Keratinocyte (primary cell): ENCODE measurements around the gene CSMD2.

Experiments
- CTCF ChIP-seq, 3 experiments: IDR thresholded peaks in 1 of 3; conservative IDR thresholded peaks in 1 of 3; optimal IDR thresholded peaks in 1 of 3; 2 replicates in 2 of 3; 3 replicates in 1 of 3; pipeline versions ENCODE3 to v1.5.1; 2011; ENCODE audit warnings: low read length in 3 of 3, mild to moderate bottlenecking in 3 of 3, moderate library complexity in 2 of 3, control low read depth in 1 of 3, inconsistent platforms in 1 of 3; ENCODE audit not compliant: insufficient read depth in 2 of 3; ENCODE audit errors: extremely low read depth in 1 of 3
- EZH2 ChIP-seq: IDR thresholded peaks from one replicate; pipeline ENCODE4 v1.6.1; 2012; ENCODE audit warnings: inconsistent platforms, mild to moderate bottlenecking, low read length, moderate library complexity

GRCh38 chr1:33716976-33717688 is 447.9 kb downstream of the CSMD2 start:
- no peak for TF ChIP-seq CTCF (optimal IDR thresholded peaks at IDR 0.05 in 1 of 3, IDR thresholded peaks at IDR 0.05 in 1 of 3, conservative IDR thresholded peaks at IDR 0.05 in 1 of 3; ENCODE audit: extremely low read depth in 1 of 3, insufficient read depth in 2 of 3, low read length in 3 of 3)
- TF ChIP-seq EZH2: no peak
